ENCODE data around the gene TFB2M. TPM values are rescaled to one million over a fixed set of nuclear protein-coding genes. Genes with fewer than 3 reads are reported as not detected.
A peak's percentile ranks its signal among the peaks of the same experiment; 100 is the strongest.
"Not testable (repeated sequence)": the region's sequence is repeated elsewhere in the genome, so short reads cannot be mapped to it uniquely, and the experiment has no call there.

Gene TFB2M, protein sequence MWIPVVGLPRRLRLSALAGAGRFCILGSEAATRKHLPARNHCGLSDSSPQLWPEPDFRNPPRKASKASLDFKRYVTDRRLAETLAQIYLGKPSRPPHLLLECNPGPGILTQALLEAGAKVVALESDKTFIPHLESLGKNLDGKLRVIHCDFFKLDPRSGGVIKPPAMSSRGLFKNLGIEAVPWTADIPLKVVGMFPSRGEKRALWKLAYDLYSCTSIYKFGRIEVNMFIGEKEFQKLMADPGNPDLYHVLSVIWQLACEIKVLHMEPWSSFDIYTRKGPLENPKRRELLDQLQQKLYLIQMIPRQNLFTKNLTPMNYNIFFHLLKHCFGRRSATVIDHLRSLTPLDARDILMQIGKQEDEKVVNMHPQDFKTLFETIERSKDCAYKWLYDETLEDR
- total RNA-seq (2014; rRNA removed; shearing (Covaris generic)), result 44.8 and 59.9 TPM in 2 replicates
- 50.6 and 53.4 TPM in 2 replicates for polyA plus RNA-seq (2015; cell fraction: cytosol; rRNA removed)
- polyA plus RNA-seq (2015; cell fraction: nucleus; rRNA removed), result 57.1 and 68.7 TPM in 2 replicates

DNA sequence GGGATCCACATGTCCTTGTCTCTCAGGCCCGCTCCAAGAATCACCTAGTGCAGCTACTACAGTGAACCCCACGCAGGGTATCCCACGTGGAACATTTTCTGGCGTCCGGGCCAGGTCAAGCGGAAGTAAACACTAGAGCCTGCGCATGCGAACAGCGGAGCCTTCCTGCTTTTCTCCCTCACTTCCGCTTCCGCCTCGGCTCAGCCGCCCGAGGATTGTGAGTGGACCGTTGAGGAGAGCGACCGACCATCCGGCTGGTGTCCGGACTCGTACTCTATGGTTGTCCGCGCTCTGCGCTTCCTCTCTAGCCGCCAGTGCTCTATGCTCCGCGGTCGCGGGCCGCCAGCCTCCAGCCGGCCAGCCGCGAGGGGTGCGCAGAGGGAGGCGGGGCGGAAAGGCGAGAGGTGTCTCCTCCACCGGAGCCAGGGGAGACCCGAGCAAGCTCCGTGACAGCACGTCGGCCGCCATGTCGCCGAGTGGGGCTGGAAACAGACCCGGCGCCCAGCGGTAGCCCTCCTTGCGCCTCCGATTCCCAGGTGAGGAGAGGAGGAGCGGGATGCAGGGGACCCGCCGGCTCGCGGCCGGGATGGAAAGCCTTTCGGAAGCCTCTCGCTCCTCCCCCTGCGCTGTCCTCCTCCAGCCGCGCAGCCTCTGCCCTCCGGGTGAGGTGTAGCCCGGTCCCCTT lies at the start of gene TFB2M, which contains the start of gene CNST:
TSS of gene TFB2M (minus strand) at position 134 of the 685 bp plus-strand sequence. CDS start at position 11, 123 bp downstream.
TSS of gene CNST (plus strand) at position 329 of the 685 bp plus-strand sequence. CDS start 25,107 bp downstream, outside the sequence.
- peak; percentile 98 for DNase-seq (ENCODE audit: low read depth)

- no peak for DNase-seq (ENCODE audit: low read depth)
Observed at GRCh38 chr1:246613096-246613758, 47.2 kb upstream of the TFB2M start.

DNA sequence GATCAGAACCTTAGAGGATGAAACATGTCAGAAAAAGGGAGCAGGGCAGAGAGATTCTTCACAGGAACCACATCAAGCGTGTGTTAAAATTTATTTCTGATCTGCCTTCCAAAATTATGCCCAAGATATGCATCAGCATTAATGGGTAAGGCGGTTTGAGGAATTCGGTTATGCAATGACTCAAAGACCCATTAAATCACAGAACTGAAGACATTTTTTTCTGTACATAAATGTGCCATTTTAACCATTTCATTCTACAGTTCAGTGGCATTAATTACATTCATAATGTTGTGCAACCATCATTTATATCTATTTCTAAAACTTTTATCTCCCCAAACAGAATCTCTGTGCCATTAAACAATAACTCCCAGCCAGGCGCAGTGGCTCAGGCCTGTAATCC lies 43.6 kb upstream of the TFB2M start:
- DNase-seq (ENCODE audit: low read depth), result no peak

- DNase-seq (ENCODE audit: low read depth), result peak; percentile 96
Observed at GRCh38 chr1:246608616-246609376, 42.7 kb upstream of the TFB2M start.

DNA sequence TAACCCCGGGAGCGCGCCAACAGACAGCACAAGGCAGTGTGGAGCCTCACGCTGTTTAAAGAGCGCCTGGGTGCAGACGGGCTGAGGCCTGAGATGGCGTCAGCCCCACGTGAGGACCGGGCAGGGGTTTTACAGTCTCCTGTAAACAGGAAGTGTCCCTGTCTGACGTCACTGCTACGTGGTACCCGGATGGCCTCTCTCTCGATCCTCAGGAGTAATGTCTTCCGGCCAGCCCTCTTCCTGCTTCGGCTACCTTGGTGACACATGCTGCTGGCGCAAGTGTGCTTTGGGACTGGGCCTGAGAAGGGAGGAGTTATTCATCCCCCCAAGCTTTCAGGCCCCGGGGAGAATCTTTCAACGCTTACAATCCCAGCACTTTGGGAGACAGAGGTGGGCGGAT lies 41.4 kb upstream of the TFB2M start:
- no peak for DNase-seq (ENCODE audit: low read depth)

GRCh38 chr1:246605231-246605630 lies 39.2 kb upstream of the TFB2M start:
- not testable (repeated sequence) for DNase-seq (ENCODE audit: low read depth)

- DNase-seq (ENCODE audit: low read depth), result no peak
Observed at GRCh38 chr1:246602194-246602593, 36.1 kb upstream of the TFB2M start.

DNA sequence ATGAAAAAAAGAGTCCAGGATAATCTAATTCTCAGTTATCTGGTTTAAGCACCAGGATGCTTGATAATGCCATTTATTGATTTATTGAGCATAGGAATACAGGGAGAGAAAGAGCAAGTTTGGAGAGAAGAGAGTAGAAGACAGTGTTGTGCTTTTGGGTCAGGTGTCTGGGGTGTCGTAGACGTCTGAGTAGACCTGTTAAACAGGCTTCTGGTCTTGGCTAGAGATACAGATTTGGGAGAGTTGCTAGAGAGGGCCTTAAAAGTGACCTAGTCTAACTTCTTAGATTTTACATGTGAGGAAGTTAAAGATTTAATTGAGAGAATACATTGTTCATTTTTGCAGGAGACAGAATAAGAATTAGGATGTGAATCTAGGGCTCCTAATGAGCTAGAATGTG lies 34.5 kb upstream of the TFB2M start:
- DNase-seq (ENCODE audit: low read depth), result no peak

- no peak for DNase-seq (ENCODE audit: low read depth)
Observed at GRCh38 chr1:246599315-246599714, 33.3 kb upstream of the TFB2M start.

DNA sequence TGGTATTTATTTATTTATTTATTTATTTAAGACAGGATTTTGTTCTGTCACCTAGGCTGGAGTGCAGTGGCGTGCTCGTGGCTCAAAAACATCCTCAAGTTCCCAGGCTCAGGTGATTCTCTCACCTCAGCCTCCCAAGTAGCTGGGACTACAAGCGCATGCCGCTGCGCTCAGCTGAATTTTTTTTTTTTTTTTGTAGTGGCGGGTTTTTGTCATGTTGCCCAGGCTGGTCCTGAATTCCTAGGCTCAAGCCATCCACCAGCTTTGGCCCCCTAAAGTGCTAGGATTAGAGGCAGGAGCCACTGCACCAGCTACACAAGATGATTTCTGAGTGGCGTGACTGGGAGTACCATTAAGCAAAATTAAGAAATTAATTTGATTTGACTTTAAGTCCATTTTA lies 31.9 kb upstream of the TFB2M start:
- no peak for DNase-seq (ENCODE audit: low read depth)

- DNase-seq (ENCODE audit: low read depth), result peak; percentile 13
Observed at GRCh38 chr1:246597340-246597739, 31.3 kb upstream of the TFB2M start.

DNA sequence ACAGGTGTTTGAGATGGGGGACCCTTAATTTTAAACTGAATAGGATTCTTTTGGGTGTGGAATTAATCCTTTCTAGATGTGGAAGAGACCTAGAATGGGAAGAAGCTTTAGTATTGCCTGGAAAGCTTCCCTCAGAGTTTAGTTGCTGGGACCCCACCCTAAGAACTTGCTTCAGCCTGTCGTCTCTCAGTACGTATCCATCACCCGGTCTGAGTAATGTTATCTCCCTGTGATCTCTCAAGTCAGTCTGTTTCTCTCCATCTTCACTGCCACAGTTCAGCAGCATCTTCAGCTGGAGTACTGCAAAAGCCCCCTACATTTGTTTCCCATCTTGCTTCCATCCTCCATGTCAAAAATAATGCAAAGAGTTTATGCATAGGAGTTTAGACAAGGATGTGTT lies 29.1 kb upstream of the TFB2M start:
- DNase-seq (ENCODE audit: low read depth), result no peak

GRCh38 chr1:246592695-246593094 lies 26.6 kb upstream of the TFB2M start:
- DNase-seq (ENCODE audit: low read depth), result no peak

GRCh38 chr1:246591958-246592357 lies 25.9 kb upstream of the TFB2M start:
- DNase-seq (ENCODE audit: low read depth), result no peak

- no peak for DNase-seq (ENCODE audit: low read depth)
Observed at GRCh38 chr1:246591504-246591903, 25.4 kb upstream of the TFB2M start.

GRCh38 chr1:246591047-246591446 lies 25.0 kb upstream of the TFB2M start:
- no peak for DNase-seq (ENCODE audit: low read depth)

DNA sequence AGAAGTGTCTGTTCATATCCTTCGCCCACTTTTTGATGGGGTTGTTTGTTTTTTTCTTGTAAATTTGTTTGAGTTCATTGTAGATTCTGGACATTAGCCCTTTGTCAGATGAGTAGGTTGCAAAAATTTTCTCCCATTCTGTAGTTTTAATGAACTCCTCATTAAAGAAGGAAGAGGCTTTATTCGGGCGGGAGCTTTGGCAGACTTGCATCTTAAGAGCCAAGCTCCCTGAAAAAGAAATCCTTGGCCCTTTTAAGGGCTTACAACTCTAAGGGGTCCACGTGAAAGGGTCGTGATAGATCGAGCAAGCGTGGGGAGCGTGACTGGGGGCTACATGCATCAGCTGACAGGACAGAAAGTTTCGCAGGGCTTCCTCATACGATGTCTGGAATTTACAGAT lies 23.9 kb upstream of the TFB2M start:
- not testable (repeated sequence) for DNase-seq (ENCODE audit: low read depth)

DNA sequence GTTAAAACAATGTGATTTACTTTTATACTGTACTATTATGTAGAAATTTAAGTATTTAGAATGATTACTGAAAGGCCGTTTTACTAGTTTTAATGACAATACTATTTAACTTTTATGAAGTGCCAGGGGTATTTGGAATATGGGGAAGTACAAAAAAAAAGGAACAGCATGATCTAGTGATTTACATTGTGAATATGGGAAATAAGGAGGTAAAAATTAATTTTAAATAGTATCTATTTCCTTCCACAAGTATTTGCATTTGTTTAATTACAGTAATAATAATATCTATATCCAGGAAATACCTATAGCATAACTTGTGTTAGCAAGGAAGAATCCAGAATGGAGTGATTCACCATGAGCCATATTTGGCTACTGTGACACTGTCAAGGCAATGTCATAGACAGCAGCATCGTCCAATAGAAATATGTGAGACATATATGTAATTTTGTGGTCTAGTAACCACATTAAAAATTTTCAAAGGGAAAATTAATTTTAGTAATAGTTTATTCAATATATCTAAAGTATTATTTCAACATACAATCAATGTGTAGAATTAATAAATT lies 22.2 kb upstream of the TFB2M start:
- DNase-seq (ENCODE audit: low read depth), result peak; percentile 36

GRCh38 chr1:246587606-246588005 lies 21.5 kb upstream of the TFB2M start:
- DNase-seq (ENCODE audit: low read depth), result no peak

DNA sequence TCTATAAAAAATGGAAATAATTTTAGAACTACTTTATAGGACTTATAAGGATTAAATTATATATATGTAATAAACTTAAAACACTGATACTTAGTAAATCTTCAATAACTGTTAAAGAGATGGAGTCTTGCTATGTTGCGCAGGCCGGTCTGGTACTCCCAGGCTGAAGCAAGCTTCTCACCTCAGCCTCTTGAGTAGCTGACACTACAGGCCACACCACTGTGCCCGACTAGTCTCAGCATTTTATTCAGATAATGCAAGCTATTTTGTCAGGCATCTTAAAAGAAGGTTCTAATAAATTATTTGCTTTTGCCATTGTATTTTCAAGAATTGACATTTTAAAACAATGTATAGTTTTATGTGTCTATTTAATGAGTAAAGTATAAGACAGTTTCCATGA lies 21.0 kb upstream of the TFB2M start:
- DNase-seq (ENCODE audit: low read depth), result no peak
